HG02970 (cell line): Measurements from ENCODE around the gene CACNA2D4.

ENCODE experiments used
- ATAC-seq: cut with Tn5 transposase; IDR thresholded peaks from one replicate; pipeline ENCODE4 v1.9.1; 2021; ENCODE audit warnings: mild to moderate bottlenecking, moderate library complexity, moderate number of reproducible peaks; ENCODE audit not compliant: unreplicated experiment, low FRiP score

CACNA2D4 gene

GRCh38 chr12:1836241-1836803 lies 82.1 kb downstream of the CACNA2D4 start:
- ATAC-seq, result no peak

DNA sequence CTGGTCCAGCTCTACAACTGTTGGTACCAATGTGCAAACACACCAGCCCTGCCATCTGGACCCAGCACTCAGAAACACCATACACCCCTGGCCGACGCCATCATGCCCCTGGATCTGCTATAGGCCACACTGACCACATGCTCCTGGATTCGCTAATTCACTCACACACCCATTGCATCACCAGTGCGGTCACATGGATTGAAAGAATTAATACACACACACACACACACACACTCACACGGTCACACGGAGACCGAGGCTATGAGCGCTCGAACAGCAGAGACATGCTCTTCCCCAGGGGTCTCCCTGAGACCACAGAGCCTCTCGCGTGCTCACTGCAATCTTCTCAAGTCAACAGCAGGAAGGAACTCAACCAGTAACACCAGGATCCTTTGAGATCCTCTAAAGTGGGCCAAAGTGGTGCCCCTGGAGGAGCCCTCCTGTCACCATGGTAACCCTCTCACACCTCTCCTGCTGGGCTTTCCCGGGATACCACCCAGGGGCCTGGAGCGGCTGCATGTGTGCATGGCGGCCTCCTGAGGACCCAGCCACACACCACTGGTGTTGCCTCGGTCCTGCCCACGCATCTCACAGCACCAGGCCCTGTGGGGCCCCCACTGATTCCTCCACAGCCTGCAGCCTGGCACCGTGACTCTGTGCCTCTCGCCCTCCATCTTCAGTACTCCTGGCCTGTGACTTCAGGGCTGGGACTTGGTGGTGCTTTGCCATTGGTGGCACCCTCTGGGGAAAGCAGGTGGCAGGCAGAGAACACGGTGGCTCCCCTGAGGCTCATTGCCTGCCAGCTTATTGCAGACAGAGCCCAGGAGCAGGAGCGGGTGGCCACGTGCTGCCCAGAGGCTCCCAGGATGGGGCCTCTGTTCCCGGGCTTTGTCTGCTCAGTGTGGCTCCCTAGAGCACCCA lies 83.0 kb downstream of the CACNA2D4 start:
- ATAC-seq, result no peak

- ATAC-seq, result no peak
Measured at GRCh38 chr12:1834186-1834925, 84.1 kb downstream of the CACNA2D4 start.

GRCh38 chr12:1833596-1834028 lies 84.8 kb downstream of the CACNA2D4 start:
- ATAC-seq, result no peak

DNA sequence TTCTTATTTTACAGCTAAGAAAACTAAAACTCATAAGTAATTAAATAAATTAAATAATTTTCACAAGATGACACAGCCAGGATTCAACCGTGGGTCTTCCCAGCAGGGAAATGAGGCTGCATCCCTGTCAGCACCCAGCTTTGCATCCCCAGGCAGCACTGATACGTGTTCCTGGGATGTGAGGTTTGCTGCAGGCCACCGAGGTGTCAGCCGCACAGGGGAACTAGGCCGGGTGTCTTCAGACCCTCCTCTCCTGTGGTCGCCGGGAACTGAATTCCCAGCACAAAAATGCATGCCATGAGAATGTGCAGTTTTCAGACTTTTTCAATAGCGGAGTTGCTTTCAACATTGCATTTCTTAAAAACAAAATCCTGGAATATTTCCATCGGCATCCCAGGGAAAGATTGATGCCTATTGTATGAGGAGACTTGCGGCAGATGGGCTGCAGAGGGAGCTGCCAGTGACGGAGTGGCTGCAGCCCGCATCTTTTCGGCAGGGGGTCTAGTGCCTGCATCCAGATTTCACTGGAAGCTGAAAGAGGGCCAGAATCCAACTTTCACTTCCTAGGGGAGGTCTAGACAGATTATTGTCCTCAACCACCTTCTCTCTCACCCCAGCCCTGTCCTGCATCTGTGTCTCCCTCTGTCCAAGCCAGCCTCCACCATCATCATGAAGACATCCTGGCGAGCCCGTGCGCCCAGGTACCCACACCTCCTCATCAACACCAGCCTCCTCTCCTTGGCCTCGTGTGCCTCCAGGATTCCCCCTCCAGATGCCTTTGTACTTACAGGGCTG lies 85.5 kb downstream of the CACNA2D4 start:
- ATAC-seq, result no peak

- ATAC-seq, result no peak
Measured at GRCh38 chr12:1830981-1831963, 87.2 kb downstream of the CACNA2D4 start.

- no peak for ATAC-seq
Measured at GRCh38 chr12:1830401-1830845, 88.0 kb downstream of the CACNA2D4 start.

- no peak for ATAC-seq
Measured at GRCh38 chr12:1829306-1829900, 89.0 kb downstream of the CACNA2D4 start.

DNA sequence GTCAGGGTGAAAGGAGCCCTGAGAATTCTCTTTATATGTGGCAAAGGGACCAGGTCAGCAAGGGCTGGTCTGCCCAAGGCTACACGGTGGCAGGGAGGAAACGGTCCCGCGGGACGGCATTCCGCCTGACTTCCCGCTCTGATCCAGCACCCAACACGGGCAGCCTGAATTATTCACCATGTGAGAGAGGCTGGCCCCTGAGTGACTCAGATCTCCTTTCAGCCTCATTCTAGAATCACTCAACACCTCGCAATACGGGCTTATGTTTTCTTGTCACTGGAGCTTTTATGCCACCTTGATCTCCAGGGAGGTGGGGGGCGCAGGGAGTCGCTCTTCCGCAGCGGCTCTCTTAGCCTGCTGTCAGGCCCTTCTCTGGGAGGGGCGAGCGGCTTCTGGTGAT lies 89.6 kb downstream of the CACNA2D4 start:
- no peak for ATAC-seq

DNA sequence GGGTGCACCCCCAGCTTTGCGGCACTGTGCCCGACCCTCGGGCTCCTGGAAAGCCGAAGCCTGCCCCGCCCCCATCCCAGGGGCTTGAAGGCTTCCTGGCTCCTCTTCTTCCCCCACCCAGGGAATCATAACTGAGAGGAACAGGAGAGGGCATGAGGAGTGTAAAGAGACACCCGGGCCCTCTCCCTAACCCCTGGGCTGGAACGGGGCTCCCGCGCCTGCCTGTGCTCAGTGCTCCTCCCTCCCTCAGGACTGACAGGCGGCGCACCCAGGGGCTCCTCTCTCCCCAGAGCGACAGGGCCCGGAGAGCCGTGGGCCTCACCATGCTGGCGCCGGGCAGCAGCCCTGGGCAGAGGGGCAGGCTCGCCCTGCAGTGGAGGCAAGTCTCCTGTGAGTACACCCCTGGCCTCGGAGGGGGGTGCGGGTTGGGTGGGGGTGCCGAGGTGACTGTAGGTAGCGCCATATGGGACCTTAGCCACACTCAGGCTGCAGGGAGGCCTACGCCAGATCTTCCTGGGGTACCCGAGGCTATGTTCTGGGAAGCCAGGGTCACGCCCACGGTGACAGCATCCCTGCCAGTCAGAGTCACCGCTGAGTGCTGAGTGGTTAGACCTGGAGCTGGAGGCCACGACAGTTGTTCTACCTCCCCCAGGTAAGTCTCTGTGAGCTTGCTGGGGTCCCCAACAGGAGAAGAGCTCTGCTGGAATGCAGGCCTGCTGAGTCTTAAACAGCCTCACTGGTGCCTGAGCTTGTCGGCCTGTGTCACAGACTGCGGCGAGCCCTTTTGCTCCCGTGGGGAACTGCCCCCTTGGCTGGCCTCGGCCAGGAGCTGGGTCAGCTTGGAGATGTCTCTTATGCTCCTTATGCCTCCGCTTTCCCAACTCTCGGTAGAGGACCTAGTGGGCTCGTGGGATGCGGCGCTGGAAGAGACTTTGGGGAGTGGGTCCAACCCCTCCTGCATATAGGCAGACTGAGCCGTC lies 90.3 kb downstream of the CACNA2D4 start:
- ATAC-seq, result no peak

DNA sequence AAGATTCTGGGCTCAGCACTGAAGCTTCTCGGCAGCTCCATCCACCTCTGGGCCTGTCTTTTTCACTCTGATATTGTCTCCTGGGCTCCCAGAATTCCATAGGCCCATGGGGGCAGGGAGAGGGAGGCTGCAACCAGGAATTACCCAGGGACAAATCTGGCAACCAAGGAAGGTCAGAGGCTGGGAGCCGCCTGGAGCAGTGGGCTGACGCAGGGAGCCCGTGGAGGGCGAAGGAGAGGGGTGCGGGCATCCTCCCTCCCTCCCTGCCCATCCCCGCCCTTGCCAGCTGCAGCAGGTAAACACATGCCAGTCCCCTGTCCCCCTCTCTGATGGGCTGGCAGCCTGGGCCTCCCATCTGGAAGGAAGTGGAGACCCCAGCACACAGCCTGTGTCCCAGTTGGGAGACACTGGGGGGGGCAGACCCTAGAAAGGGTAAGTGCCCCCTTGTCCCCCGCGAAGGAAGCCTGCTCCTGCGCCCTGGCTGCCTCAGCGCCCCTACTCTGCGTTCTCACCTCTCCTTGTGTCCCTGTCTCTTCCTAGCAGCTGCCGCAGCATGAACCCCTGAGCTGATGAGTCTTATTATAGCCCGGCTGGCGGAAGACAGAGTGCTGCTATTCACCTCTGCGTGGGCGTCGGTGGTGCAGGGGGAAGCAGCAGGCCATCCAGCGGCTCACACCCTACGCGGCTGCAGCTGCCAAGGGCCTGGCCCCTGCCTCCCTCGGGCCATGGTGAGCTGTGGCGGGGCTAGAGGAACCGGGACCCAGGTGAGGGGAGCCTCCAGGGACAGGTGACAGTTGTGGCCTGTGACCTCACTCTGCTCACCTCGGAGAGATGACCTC lies 91.4 kb downstream of the CACNA2D4 start:
- no peak for ATAC-seq

- ATAC-seq, result no peak
Measured at GRCh38 chr12:1826401-1826800, 92.1 kb downstream of the CACNA2D4 start.

DNA sequence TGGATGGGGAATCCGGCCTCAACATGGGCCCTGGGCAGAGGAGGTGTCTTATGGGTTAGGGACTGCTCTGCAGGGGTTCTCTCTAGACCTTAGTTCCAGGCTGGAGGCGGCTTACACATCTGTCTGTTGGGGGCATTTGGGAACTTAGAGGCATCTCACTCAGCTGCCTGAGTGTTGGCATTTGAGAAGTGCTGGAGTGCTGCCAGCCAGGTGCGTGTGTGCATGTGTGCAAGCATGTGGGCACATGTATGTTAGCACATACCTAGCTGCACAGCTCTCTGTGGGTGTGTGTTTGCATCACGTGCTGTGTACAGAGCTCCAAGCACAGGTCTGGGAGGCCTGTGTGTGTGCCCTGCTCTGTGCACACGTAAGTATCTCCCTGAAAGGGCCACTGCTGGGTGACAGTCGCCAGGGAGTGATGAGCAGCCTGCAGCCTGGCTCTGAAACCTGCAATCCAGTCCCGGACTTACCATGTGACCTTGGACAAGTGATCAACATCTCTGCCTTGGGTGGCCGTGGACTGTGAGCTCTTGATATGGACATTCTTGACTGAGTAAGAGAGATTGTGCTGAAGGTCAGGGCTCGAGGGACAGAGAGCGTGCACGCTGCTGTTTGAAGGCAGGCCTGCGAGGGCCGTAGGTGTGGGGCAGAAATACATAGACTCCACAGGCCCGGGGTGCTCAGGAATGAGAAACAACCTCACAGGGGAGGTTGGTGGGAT lies 92.9 kb downstream of the CACNA2D4 start:
- no peak for ATAC-seq

DNA sequence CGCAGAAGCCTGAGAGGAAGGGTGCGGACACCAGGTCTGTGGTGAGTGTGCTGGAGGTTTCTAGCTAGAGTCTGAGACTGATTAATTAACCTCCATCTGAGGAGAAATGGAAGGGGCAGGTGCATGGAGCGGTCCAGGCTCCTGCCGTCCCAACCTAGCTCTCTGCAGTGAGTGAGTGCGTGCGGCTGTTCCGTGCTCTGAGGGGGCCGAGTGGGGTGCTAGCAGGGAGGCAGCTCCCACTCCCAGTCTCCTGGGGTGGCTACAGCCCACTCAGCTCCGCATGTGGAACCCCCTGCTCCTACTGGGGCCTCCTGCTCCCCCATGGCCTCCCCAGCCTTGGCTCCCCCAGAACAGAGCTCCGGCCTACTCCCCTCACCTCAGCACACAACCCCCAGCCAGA lies 95.2 kb downstream of the CACNA2D4 start:
- no peak for ATAC-seq

- no peak for ATAC-seq
Measured at GRCh38 chr12:1822699-1823098, 95.8 kb downstream of the CACNA2D4 start.

DNA sequence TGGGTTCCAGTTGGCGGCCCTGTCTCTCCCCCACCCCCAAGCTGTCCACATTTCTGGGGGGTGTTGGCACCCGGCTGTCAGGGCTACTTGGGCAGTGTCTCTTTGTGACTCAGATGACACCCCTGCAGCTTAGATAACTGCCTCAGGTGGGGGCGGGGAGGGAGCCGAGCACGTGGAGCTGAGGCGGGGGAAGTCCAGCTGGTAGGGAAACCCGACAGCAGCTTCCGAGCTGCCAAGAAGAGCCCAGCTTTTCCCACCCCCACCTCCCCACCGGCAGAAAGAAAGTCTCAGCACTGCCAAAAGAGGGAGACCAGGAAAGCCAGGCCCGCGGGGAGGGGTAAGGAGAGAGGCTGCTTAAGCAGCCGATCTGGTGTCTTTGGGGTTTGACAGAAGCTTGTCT lies 96.6 kb downstream of the CACNA2D4 start:
- no peak for ATAC-seq
